DOHH2 (cell line): Measurements from ENCODE around the gene NEGR1.

ENCODE experiments used
- H3F3A ChIP-seq: fragments of 200-600 bp; sonication (generic), shearing (Covaris generic); 2 replicates; pipeline ENCODE4 v1.6.0; 2016; ENCODE audit warnings: antibody characterized with exemption, mild to moderate bottlenecking; ENCODE audit not compliant: control insufficient read depth, insufficient read depth
- H3K27ac ChIP-seq: fragments of 200-600 bp; sonication (generic); 2 replicates; pipeline ENCODE4 v1.5.1; 2014; ENCODE audit warnings: low read depth, mild to moderate bottlenecking, low read length, moderate library complexity
- H3K27me3 ChIP-seq: fragments of 200-600 bp; sonication (generic); 2 replicates; pipeline ENCODE4 v1.6.1; 2014; ENCODE audit warnings: mild to moderate bottlenecking, low read length, mixed read lengths; ENCODE audit not compliant: control insufficient read depth
- H3K36me3 ChIP-seq: fragments of 200-600 bp; sonication (generic); 2 replicates; pipeline ENCODE4 v1.6.1; 2014; ENCODE audit warnings: mild to moderate bottlenecking, low read length, moderate library complexity, mixed read lengths; ENCODE audit not compliant: control insufficient read depth
- H3K4me1 ChIP-seq: fragments of 200-600 bp; sonication (generic); 2 replicates; pipeline ENCODE4 v1.6.1; 2014; ENCODE audit warnings: mild to moderate bottlenecking, low read length, mixed read lengths; ENCODE audit not compliant: control insufficient read depth
- H3K4me2 ChIP-seq: fragments of 200-600 bp; sonication (generic); 2 replicates; pipeline ENCODE4 v1.6.0; 2014; ENCODE audit warnings: mild to moderate bottlenecking, low read length, moderate library complexity
- H3K4me3 ChIP-seq: fragments of 200-600 bp; sonication (generic); 2 replicates; pipeline ENCODE4 v1.5.1; 2014; ENCODE audit warnings: mild to moderate bottlenecking, low read length, mixed read lengths
- H3K79me2 ChIP-seq: fragments of 200-600 bp; sonication (generic); 2 replicates; pipeline ENCODE4 v1.6.1; 2014; ENCODE audit warnings: mild to moderate bottlenecking, low read length, mixed read lengths; ENCODE audit not compliant: control insufficient read depth
- H3K9me2 ChIP-seq: fragments of 200-600 bp; sonication (generic); replicated peaks from 2 replicates; pipeline ENCODE4 v1.6.1; 2014; ENCODE audit warnings: mild to moderate bottlenecking, low read length, mixed read lengths; ENCODE audit not compliant: control insufficient read depth
- H3K9me3 ChIP-seq: fragments of 200-600 bp; sonication (generic); 2 replicates; pipeline ENCODE4 v1.6.1; 2014; ENCODE audit warnings: antibody characterized with exemption, low read length, mixed read lengths; ENCODE audit not compliant: control insufficient read depth, insufficient read depth
- H4K20me1 ChIP-seq: fragments of 200-600 bp; sonication (generic); 2 replicates; pipeline ENCODE4 v1.6.0; 2014; ENCODE audit warnings: low read depth, mild to moderate bottlenecking, antibody characterized with exemption, low read length, moderate library complexity; ENCODE audit not compliant: control insufficient read depth, insufficient read depth
- EZH2phosphoT487 ChIP-seq: fragments of 200-600 bp; sonication (generic); IDR thresholded peaks from 2 replicates; pipeline ENCODE4 v1.6.1; 2017; ENCODE audit warnings: borderline replicate concordance, mild to moderate bottlenecking, antibody characterized with exemption, low read length, moderate library complexity, mixed read lengths
- TF ChIP-seq, protein P1 (sequence below): fragments of 200-600 bp; sonication (generic); IDR thresholded peaks from one replicate; pipeline ENCODE4 v1.5.1; 2014; ENCODE audit warnings: antibody characterized with exemption, mild to moderate bottlenecking, low read depth, low read length; ENCODE audit not compliant: poor library complexity, severe bottlenecking

Gene NEGR1

DNA sequence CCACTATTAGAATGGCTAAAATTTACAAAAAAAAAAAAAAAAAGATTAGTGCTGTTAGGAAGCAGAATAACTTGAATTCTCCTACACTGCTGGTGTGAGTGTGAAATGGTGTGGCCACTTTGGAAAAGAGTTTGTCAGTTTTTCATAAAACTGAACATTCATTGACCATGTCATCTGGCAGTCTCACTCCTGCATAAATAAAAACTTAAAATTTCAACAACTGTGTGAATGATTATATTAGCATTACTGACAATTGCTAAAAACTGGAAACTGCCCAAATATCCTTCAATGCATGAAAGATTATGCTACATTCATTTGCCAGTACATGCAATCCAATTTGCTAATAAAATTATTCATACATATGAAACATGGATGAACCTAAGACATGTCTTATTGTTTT, 570.9 kb downstream of the NEGR1 start:
- Histone ChIP-seq H3K27ac (no peak overlapping the region), H3K4me1 (no peaks in the 10 kb centered on the region)
- TF ChIP-seq, protein P1, sequence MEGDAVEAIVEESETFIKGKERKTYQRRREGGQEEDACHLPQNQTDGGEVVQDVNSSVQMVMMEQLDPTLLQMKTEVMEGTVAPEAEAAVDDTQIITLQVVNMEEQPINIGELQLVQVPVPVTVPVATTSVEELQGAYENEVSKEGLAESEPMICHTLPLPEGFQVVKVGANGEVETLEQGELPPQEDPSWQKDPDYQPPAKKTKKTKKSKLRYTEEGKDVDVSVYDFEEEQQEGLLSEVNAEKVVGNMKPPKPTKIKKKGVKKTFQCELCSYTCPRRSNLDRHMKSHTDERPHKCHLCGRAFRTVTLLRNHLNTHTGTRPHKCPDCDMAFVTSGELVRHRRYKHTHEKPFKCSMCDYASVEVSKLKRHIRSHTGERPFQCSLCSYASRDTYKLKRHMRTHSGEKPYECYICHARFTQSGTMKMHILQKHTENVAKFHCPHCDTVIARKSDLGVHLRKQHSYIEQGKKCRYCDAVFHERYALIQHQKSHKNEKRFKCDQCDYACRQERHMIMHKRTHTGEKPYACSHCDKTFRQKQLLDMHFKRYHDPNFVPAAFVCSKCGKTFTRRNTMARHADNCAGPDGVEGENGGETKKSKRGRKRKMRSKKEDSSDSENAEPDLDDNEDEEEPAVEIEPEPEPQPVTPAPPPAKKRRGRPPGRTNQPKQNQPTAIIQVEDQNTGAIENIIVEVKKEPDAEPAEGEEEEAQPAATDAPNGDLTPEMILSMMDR, result no peak
- no peak for TF ChIP-seq EZH2phosphoT487

DNA sequence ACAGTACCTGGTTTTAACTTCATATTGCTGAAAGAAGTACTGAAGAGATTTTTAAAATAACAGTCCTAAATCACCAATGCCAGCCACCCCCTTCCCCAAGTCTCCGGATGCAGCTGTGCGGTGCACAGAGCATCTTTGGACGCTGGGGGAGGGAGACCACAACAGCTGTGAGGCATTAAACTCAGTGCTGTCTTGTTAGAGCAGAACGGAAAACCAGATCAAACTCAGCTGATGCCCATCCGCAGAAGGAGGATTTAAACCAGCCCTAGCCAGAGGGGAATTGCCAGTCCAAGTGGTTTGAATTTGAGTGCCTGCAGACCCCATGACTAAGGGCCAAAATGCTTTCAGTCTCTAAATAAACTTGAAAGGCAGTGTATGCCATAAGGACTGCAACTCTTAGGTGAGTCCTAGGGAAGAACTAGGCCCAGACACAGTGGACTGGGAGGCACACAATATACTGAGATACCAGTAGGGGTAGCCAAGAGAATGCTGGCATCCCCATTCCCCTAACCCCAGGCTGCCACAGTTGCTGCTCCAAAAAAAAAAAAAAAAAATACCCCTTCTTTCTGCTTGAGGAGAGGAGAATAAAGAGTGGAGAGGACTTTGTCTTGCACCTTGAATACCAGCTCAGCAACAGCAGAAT, 576.2 kb downstream of the NEGR1 start:
- Histone ChIP-seq H3K4me3 (no peak overlapping the region), H3F3A (no peaks in the 10 kb centered on the region), H3K4me1 (no peaks in the 10 kb centered on the region), H3K4me2 (no peak overlapping the region), H3K79me2 (no peaks in the 10 kb centered on the region), H3K27ac (no peak overlapping the region), H3K27me3 (no peaks in the 10 kb centered on the region), H3K9me2 (no peaks in the 10 kb centered on the region), H3K9me3 (0 out of 2 replicates have a peak, but pooled peaks cover 5% of the 10 kb centered on the region), H3K36me3 (no peaks in the 10 kb centered on the region), H4K20me1 (no peaks in the 10 kb centered on the region)
- TF ChIP-seq, protein P1, result no peak
- no peak for TF ChIP-seq EZH2phosphoT487

More for the DNA sequence above, 570.9 kb downstream of the NEGR1 start:
- Histone ChIP-seq H3K79me2 (no peaks in the 10 kb centered on the region), H3K9me3 (no peaks in the 10 kb centered on the region), H3K27me3 (no peaks in the 10 kb centered on the region), H3K9me2 (no peaks in the 10 kb centered on the region), H3K4me2 (no peak overlapping the region), H4K20me1 (no peaks in the 10 kb centered on the region), H3K4me3 (no peak overlapping the region), H3K36me3 (no peaks in the 10 kb centered on the region), H3F3A (no peaks in the 10 kb centered on the region)

DNA sequence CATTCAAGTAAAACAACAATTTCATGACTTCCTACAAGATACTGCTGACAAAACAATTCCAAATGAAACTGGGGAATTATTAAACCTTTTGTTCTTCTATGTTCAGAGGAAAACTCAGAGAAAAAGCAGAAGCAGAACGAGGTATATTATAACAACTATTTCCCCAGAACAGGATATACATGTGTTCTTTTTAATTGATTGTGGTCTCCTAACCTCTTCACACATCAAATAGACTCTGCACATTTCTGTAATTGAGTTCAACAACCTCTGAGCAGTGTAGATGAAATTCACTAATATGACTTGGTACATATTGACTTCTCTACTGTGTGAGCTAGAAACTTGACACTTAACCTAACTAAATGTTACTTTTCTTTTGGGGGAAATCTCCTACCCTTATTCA, 584.2 kb downstream of the NEGR1 start:
- Histone ChIP-seq H3K36me3 (no peaks in the 10 kb centered on the region), H3K4me2 (no peak overlapping the region), H3K4me3 (no peak overlapping the region), H3K4me1 (no peaks in the 10 kb centered on the region), H4K20me1 (no peaks in the 10 kb centered on the region), H3K27ac (no peak overlapping the region), H3K9me3 (0 out of 2 replicates have a peak, but pooled peaks cover 5% of the 10 kb centered on the region), H3K79me2 (no peaks in the 10 kb centered on the region), H3K27me3 (no peaks in the 10 kb centered on the region), H3K9me2 (no peaks in the 10 kb centered on the region), H3F3A (no peaks in the 10 kb centered on the region)
- no peak for TF ChIP-seq EZH2phosphoT487
- TF ChIP-seq, protein P1, result no peak
